ENCODE data around the gene NETO2. TPM values are rescaled to one million over a fixed set of nuclear protein-coding genes. Genes with fewer than 3 reads are reported as not detected.

NETO2 gene
- total and polyA plus RNA-seq, 2 donors (not counting 1 experiment from before 2014, with no cell fraction given): 3.0 to 13.2 TPM

- peak in 1 of 2 donors; percentile 82 for DNase-seq (ENCODE audit: low read depth in 2 of 2)
- no peak overlapping the region for H3K4me2 ChIP-seq (ENCODE audit: extremely low read depth, insufficient read depth, low read length)
- no peaks in the 10 kb centered on the region for H3K36me3 ChIP-seq (ENCODE audit: control insufficient read depth, insufficient read depth, low read length)
- no peaks in the 10 kb centered on the region for H4K20me1 ChIP-seq (ENCODE audit: control insufficient read depth, extremely low read depth, insufficient read depth, low read length)
- peaks cover 4% of the 10 kb centered on the region for H3K79me2 ChIP-seq (ENCODE audit: control insufficient read depth, insufficient read depth, low read length)
- TF ChIP-seq EZH2 (IDR thresholded peaks at IDR 0.05; ENCODE audit: low read length, missing control alignments) (no peak), CTCF (conservative IDR thresholded peaks at IDR 0.05 in 1 of 2, IDR thresholded peaks at IDR 0.05 in 1 of 2; ENCODE audit: low read depth in 1 of 2, low read length in 2 of 2) (no peak)
- H3K9ac ChIP-seq (ENCODE audit: insufficient read depth, low read length): no peak overlapping the region
- no peaks in the 10 kb centered on the region for H3K4me1 ChIP-seq (ENCODE audit: control insufficient read depth, extremely low read depth, insufficient read depth, low read length)
- H2AFZ ChIP-seq (ENCODE audit: low read length): no peak overlapping the region
- no peak overlapping the region for H3K4me3 ChIP-seq (replicated peaks in 1 of 4; ENCODE audit: control extremely low read depth in 1 of 4, insufficient read depth in 1 of 4, low read depth in 3 of 4, low read length in 4 of 4)
- H3K27me3 ChIP-seq (ENCODE audit: control insufficient read depth, insufficient read depth, low read length): no peaks in the 10 kb centered on the region
- no peak overlapping the region for H3K27ac ChIP-seq (ENCODE audit: insufficient read depth, low read length)
- no peaks in the 10 kb centered on the region for H3K9me3 ChIP-seq (ENCODE audit: control insufficient read depth, insufficient read depth, low read depth, low read length)
Measured at GRCh38 chr16:47136099-47136842, 7.5 kb downstream of the NETO2 start.

- no peak for DNase-seq (ENCODE audit: low read depth in 2 of 2)
- Histone ChIP-seq H3K9ac (ENCODE audit: insufficient read depth, low read length) (no peak overlapping the region), H3K27me3 (ENCODE audit: control insufficient read depth, insufficient read depth, low read length) (no peaks in the 10 kb centered on the region), H3K4me3 (replicated peaks in 1 of 4; ENCODE audit: control extremely low read depth in 1 of 4, insufficient read depth in 1 of 4, low read depth in 3 of 4, low read length in 4 of 4) (no peak overlapping the region), H2AFZ (ENCODE audit: low read length) (no peak overlapping the region), H3K27ac (ENCODE audit: insufficient read depth, low read length) (no peak overlapping the region), H3K4me2 (ENCODE audit: extremely low read depth, insufficient read depth, low read length) (no peak overlapping the region), H3K79me2 (ENCODE audit: control insufficient read depth, insufficient read depth, low read length) (peaks cover 4% of the 10 kb centered on the region), H4K20me1 (ENCODE audit: control insufficient read depth, extremely low read depth, insufficient read depth, low read length) (no peaks in the 10 kb centered on the region), H3K9me3 (ENCODE audit: control insufficient read depth, insufficient read depth, low read depth, low read length) (no peaks in the 10 kb centered on the region), H3K36me3 (ENCODE audit: control insufficient read depth, insufficient read depth, low read length) (no peaks in the 10 kb centered on the region), H3K4me1 (ENCODE audit: control insufficient read depth, extremely low read depth, insufficient read depth, low read length) (no peaks in the 10 kb centered on the region)
- TF ChIP-seq EZH2 (IDR thresholded peaks at IDR 0.05; ENCODE audit: low read length, missing control alignments) (no peak), CTCF (conservative IDR thresholded peaks at IDR 0.05 in 1 of 2, IDR thresholded peaks at IDR 0.05 in 1 of 2; ENCODE audit: low read depth in 1 of 2, low read length in 2 of 2) (no peak)
Measured at GRCh38 chr16:47134550-47134949, 9.2 kb downstream of the NETO2 start.

GRCh38 chr16:47132308-47132707 is 11.4 kb downstream of the NETO2 start:
- DNase-seq (ENCODE audit: low read depth in 2 of 2): peak; percentile 13 to 34
- Histone ChIP-seq H3K4me2 (ENCODE audit: extremely low read depth, insufficient read depth, low read length) (no peak overlapping the region), H3K4me3 (replicated peaks in 1 of 4; ENCODE audit: control extremely low read depth in 1 of 4, insufficient read depth in 1 of 4, low read depth in 3 of 4, low read length in 4 of 4) (no peak overlapping the region), H3K4me1 (ENCODE audit: control insufficient read depth, extremely low read depth, insufficient read depth, low read length) (no peaks in the 10 kb centered on the region), H4K20me1 (ENCODE audit: control insufficient read depth, extremely low read depth, insufficient read depth, low read length) (no peaks in the 10 kb centered on the region), H3K79me2 (ENCODE audit: control insufficient read depth, insufficient read depth, low read length) (peaks cover 2% of the 10 kb centered on the region), H2AFZ (ENCODE audit: low read length) (no peak overlapping the region), H3K27ac (ENCODE audit: insufficient read depth, low read length) (no peak overlapping the region), H3K9ac (ENCODE audit: insufficient read depth, low read length) (no peak overlapping the region), H3K36me3 (ENCODE audit: control insufficient read depth, insufficient read depth, low read length) (no peaks in the 10 kb centered on the region), H3K9me3 (ENCODE audit: control insufficient read depth, insufficient read depth, low read depth, low read length) (no peaks in the 10 kb centered on the region), H3K27me3 (ENCODE audit: control insufficient read depth, insufficient read depth, low read length) (no peaks in the 10 kb centered on the region)
- TF ChIP-seq CTCF (conservative IDR thresholded peaks at IDR 0.05 in 1 of 2, IDR thresholded peaks at IDR 0.05 in 1 of 2; ENCODE audit: low read depth in 1 of 2, low read length in 2 of 2) (peak in 1 of 2 donors; percentile 3), EZH2 (IDR thresholded peaks at IDR 0.05; ENCODE audit: low read length, missing control alignments) (no peak)
